T-helper 2 cell treated with Interferon-gamma antibody and Interleukin-4, amounts not matched to agents 5 μg/mL and 100 μg/mL, for 36 hours (primary cell): ENCODE results near the gene GPR132.
A peak's percentile ranks its signal among the peaks of the same experiment; 100 is the strongest.
"Not testable (repeated sequence)": the region's sequence is repeated elsewhere in the genome, so short reads cannot be mapped to it uniquely, and the experiment has no call there.

Experiments
- DNase-seq: peaks from one replicate; pipeline ENCODE4 v3.0.0; 2021; ENCODE audit warnings: low spot score
- H3K27ac Mint-ChIP-seq: one replicate; pipeline ENCODE4 v1.8.0; 2021; ENCODE audit warnings: mild to moderate bottlenecking, mixed read lengths
- H3K27me3 Mint-ChIP-seq: one replicate; pipeline ENCODE4 v1.8.0; 2021; ENCODE audit warnings: low read depth, mixed read lengths
- H3K36me3 Mint-ChIP-seq: one replicate; pipeline ENCODE4 v1.8.0; 2021; ENCODE audit warnings: low read depth, mixed read lengths
- H3K4me1 Mint-ChIP-seq: one replicate; pipeline ENCODE4 v1.8.0; 2021; ENCODE audit warnings: low read depth, mixed read lengths
- H3K4me3 Mint-ChIP-seq: one replicate; pipeline ENCODE4 v1.8.0; 2022; ENCODE audit warnings: mild to moderate bottlenecking, moderate library complexity, mixed read lengths
- H3K9me3 Mint-ChIP-seq: one replicate; pipeline ENCODE4 v1.8.0; 2021; ENCODE audit warnings: mixed read lengths

Gene GPR132

GRCh38 chr14:105067140-105067968 is 2.1 kb upstream of the GPR132 start:
- H3K4me1 Mint-ChIP-seq, result peaks cover 48% of the 10 kb centered on the region
- peaks cover 10% of the 10 kb centered on the region for H3K36me3 Mint-ChIP-seq
- H3K27ac Mint-ChIP-seq, result peak overlapping the region; percentile 83
- peak overlapping the region; percentile 13 for H3K4me3 Mint-ChIP-seq
- DNase-seq, result peak; percentile 76
- H3K27me3 Mint-ChIP-seq, result peaks cover 3% of the 10 kb centered on the region
- no peaks in the 10 kb centered on the region for H3K9me3 Mint-ChIP-seq

- Mint-ChIP-seq H3K27ac (peak overlapping the region; percentile 92), H3K9me3 (no peaks in the 10 kb centered on the region), H3K27me3 (peaks cover under 1% of the 10 kb centered on the region), H3K4me3 (peak overlapping the region; percentile 92), H3K36me3 (peaks cover 15% of the 10 kb centered on the region), H3K4me1 (peaks cover 52% of the 10 kb centered on the region)
- DNase-seq, result no peak
These were observed 1.2 kb upstream of the GPR132 start for GRCh38 chr14:105066240-105067071.

GRCh38 chr14:105064721-105065143 is 498 bp downstream of the GPR132 start:
- DNase-seq, result no peak
- Mint-ChIP-seq H3K9me3 (no peaks in the 10 kb centered on the region), H3K4me1 (peaks cover 51% of the 10 kb centered on the region)

GRCh38 chr14:105064001-105064400 is 1.2 kb downstream of the GPR132 start:
- Mint-ChIP-seq H3K4me1 (peaks cover 54% of the 10 kb centered on the region), H3K9me3 (no peaks in the 10 kb centered on the region)

More at GRCh38 chr14:105064721-105065143, 498 bp downstream of the GPR132 start:
- H3K27ac Mint-ChIP-seq, result peak overlapping the region; percentile 92
- peaks cover 19% of the 10 kb centered on the region for H3K36me3 Mint-ChIP-seq
- H3K4me3 Mint-ChIP-seq, result peak overlapping the region; percentile 92
- no peaks in the 10 kb centered on the region for H3K27me3 Mint-ChIP-seq

GRCh38 chr14:105063506-105063905 is 1.7 kb downstream of the GPR132 start:
- H3K4me1 Mint-ChIP-seq, result peaks cover 52% of the 10 kb centered on the region
- not testable (repeated sequence) for H3K27me3 Mint-ChIP-seq

More at GRCh38 chr14:105064001-105064400, 1.2 kb downstream of the GPR132 start:
- DNase-seq, result no peak
- Mint-ChIP-seq H3K27me3 (no peaks in the 10 kb centered on the region), H3K36me3 (peaks cover 25% of the 10 kb centered on the region), H3K4me3 (peak overlapping the region; percentile 92), H3K27ac (peak overlapping the region; percentile 92)

GRCh38 chr14:105063056-105063455 is 2.2 kb downstream of the GPR132 start:
- Mint-ChIP-seq H3K27ac (peak overlapping the region; percentile 85), H3K27me3 (no peaks in the 10 kb centered on the region), H3K4me3 (peak overlapping the region; percentile 92), H3K4me1 (peaks cover 55% of the 10 kb centered on the region), H3K9me3 (no peaks in the 10 kb centered on the region), H3K36me3 (peaks cover 28% of the 10 kb centered on the region)
- no peak for DNase-seq

More at GRCh38 chr14:105063506-105063905, 1.7 kb downstream of the GPR132 start:
- peak overlapping the region; percentile 92 for H3K27ac Mint-ChIP-seq
- not testable (repeated sequence) for H3K9me3 Mint-ChIP-seq, DNase-seq
- H3K36me3 Mint-ChIP-seq, result peaks cover 25% of the 10 kb centered on the region
- H3K4me3 Mint-ChIP-seq, result peak overlapping the region; percentile 92

- Mint-ChIP-seq H3K36me3 (peaks cover 30% of the 10 kb centered on the region), H3K27me3 (no peaks in the 10 kb centered on the region), H3K9me3 (no peaks in the 10 kb centered on the region), H3K4me3 (peak overlapping the region; percentile 92), H3K4me1 (peaks cover 50% of the 10 kb centered on the region), H3K27ac (peak overlapping the region; percentile 90)
- DNase-seq, result no peak
These were observed 3.2 kb downstream of the GPR132 start for GRCh38 chr14:105062048-105062433.

- Mint-ChIP-seq H3K4me3 (peak overlapping the region; percentile 92), H3K9me3 (no peaks in the 10 kb centered on the region), H3K4me1 (peaks cover 47% of the 10 kb centered on the region), H3K36me3 (peaks cover 35% of the 10 kb centered on the region), H3K27ac (peak overlapping the region; percentile 90), H3K27me3 (no peaks in the 10 kb centered on the region)
- DNase-seq, result peak; percentile 54
These were observed 3.7 kb downstream of the GPR132 start for GRCh38 chr14:105061428-105062047.

- peaks cover 36% of the 10 kb centered on the region for H3K36me3 Mint-ChIP-seq
- H3K9me3 Mint-ChIP-seq, result no peaks in the 10 kb centered on the region
- H3K27me3 Mint-ChIP-seq, result no peaks in the 10 kb centered on the region
- peak overlapping the region; percentile 90 for H3K27ac Mint-ChIP-seq
- peak overlapping the region; percentile 92 for H3K4me3 Mint-ChIP-seq
- H3K4me1 Mint-ChIP-seq, result peaks cover 43% of the 10 kb centered on the region
- DNase-seq, result peak; percentile 43
These were observed 4.3 kb downstream of the GPR132 start for GRCh38 chr14:105060751-105061427.

GRCh38 chr14:105059925-105060565 is 5.2 kb downstream of the GPR132 start:
- Mint-ChIP-seq H3K4me3 (peak overlapping the region; percentile 71), H3K27ac (peak overlapping the region; percentile 90), H3K36me3 (peaks cover 42% of the 10 kb centered on the region), H3K9me3 (no peaks in the 10 kb centered on the region), H3K27me3 (no peaks in the 10 kb centered on the region), H3K4me1 (peaks cover 39% of the 10 kb centered on the region)
- DNase-seq, result no peak

- H3K27me3 Mint-ChIP-seq, result no peaks in the 10 kb centered on the region
- H3K36me3 Mint-ChIP-seq, result peaks cover 39% of the 10 kb centered on the region
- H3K9me3 Mint-ChIP-seq, result no peaks in the 10 kb centered on the region
- H3K27ac Mint-ChIP-seq, result peak overlapping the region; percentile 90
- H3K4me3 Mint-ChIP-seq, result peak overlapping the region; percentile 71
- H3K4me1 Mint-ChIP-seq, result peaks cover 34% of the 10 kb centered on the region
- DNase-seq, result peak; percentile 43
These were observed 6.0 kb downstream of the GPR132 start for GRCh38 chr14:105059035-105059924.

- H3K4me1 Mint-ChIP-seq, result peaks cover 30% of the 10 kb centered on the region
- no peaks in the 10 kb centered on the region for H3K27me3 Mint-ChIP-seq
- H3K9me3 Mint-ChIP-seq, result no peaks in the 10 kb centered on the region
- H3K36me3 Mint-ChIP-seq, result peaks cover 41% of the 10 kb centered on the region
- H3K27ac Mint-ChIP-seq, result peak overlapping the region; percentile 68
- peak overlapping the region; percentile 34 for H3K4me3 Mint-ChIP-seq
- DNase-seq, result no peak
These were observed 6.7 kb downstream of the GPR132 start for GRCh38 chr14:105058521-105059034.
